HFF-Myc (cell line): ENCODE data around the gene TMEM60.

Experiments used
- DNase-seq: peaks from one replicate; pipeline ENCODE4 v3.0.0-alpha.2; 2011; ENCODE audit warnings: low read depth; ENCODE audit errors: extremely low read depth
- H3K4me3 ChIP-seq: replicated peaks from 2 replicates; pipeline ENCODE4 v1.5.1; 2011; ENCODE audit warnings: low read depth, mild to moderate bottlenecking, control low read depth, low read length
- CTCF ChIP-seq: IDR thresholded peaks from 2 replicates; pipeline ENCODE4 v1.5.1; 2012; ENCODE audit warnings: mild to moderate bottlenecking, low read depth, low read length, control low read depth; ENCODE audit errors: missing control alignments

TMEM60 gene

GRCh38 chr7:77800730-77801129 lies 2.5 kb upstream of the TMEM60 start:
- no peak for DNase-seq
- H3K4me3 ChIP-seq = no peak overlapping the region
- TF ChIP-seq CTCF = no peak

DNA sequence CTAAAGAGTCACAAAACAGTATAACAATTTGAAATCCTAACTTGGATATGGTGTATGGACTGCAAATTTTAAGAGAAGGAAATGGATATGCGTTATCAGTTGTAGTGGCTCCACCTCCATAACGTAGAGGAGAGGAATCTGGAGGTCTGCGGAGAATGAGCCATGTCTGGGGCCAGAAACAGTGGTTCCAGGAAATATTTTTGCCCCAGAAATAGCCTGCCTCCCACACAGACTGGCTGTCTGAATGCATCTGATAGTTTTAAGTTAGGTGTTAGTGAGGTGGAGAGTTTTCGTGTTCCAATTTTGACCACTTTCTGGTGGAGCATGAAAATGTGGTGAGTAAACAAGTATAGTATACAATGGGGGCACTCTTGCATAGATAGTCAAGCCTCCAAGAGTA lies 1.9 kb upstream of the TMEM60 start:
- peak overlapping the region; percentile 95 for H3K4me3 ChIP-seq
- no peak for DNase-seq
- TF ChIP-seq CTCF = no peak

DNA sequence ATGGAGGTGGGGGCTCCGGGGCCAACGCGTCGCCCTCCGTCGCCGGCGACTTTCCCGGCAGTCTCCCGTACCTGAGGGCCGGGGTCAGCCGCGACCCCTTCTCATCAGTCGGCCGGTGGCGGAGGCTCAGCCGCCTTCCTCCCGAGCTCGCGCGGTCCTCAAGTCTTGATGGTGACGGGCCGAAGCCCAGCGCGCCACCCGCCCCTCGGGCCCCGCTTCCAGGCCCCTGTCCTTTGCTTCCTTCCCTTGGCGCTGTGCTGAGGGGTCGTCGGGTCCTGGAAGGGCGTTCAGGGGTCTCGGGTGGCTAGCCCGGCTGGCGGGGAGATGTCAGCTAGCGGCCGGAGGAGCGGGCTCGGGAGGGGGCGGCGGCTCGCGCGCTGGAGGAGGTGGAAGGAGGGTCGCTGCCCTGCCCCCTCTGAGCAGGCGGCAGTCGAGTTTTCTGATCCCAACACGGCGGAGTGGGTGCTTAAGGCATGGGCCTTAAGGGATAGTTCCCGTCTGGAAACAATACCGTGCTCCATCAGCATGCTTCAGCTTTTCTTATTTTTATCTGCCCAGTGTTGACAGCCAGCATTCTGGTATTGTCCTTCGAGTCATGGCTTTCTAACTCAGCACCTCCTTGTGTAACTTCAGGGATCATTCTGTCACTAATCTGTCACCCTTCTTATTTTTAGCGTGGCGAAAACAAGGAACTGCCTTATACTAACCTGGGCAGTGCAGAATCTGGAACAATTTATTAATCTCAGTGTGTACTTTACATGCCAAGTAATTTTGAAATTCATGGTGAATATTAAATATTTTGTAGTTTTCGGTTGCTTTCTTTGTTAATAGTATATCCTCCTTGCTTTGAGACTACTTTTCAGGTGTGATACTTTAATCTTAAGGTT lies 1.1 kb upstream of the TMEM60 start:
- no peak for TF ChIP-seq CTCF
- DNase-seq = no peak
- peak overlapping the region; percentile 95 for H3K4me3 ChIP-seq

- no peak for DNase-seq
- peak overlapping the region; percentile 95 for H3K4me3 ChIP-seq
- no peak for TF ChIP-seq CTCF
Observed at GRCh38 chr7:77797734-77798393, 370 bp downstream of the TMEM60 start.

- TF ChIP-seq CTCF = no peak
- no peak for DNase-seq
- peak overlapping the region; percentile 95 for H3K4me3 ChIP-seq
Observed at GRCh38 chr7:77796960-77797359, 1.3 kb downstream of the TMEM60 start.

- no peak overlapping the region for H3K4me3 ChIP-seq
- DNase-seq = no peak
- TF ChIP-seq CTCF = no peak
Observed at GRCh38 chr7:77796109-77796508, 2.1 kb downstream of the TMEM60 start.

GRCh38 chr7:77794000-77794399 lies 4.2 kb downstream of the TMEM60 start:
- no peak overlapping the region for H3K4me3 ChIP-seq
- DNase-seq = no peak
- TF ChIP-seq CTCF = no peak
